HCT116 (cell line): ENCODE measurements around the gene SLC25A12. TPM values are rescaled to one million over a fixed set of nuclear protein-coding genes. Genes with fewer than 3 reads are reported as not detected.

ENCODE experiments used
- ATAC-seq: fragments of 200-7000 bp; cut with Tn5 transposase; 2 replicates; pipeline ENCODE4 v1.9.1; 2020; ENCODE audit warnings: mild to moderate bottlenecking, moderate library complexity
- BruUV-seq: library from RNA; stranded (reverse); fragments of 400-500 nt; replicated peaks from 2 replicates; lab custom pipeline; 2021; lab: Mats Ljungman, UMichigan
- CTCF ChIA-PET: fragments of 300-600 bp; sonication (Branson Sonifier 250); formaldehyde crosslinking; loops from one replicate; lab custom pipeline; 2021; ENCODE audit warnings: antibody characterized with exemption; lab: Charles Lee
- POLR2A ChIA-PET: fragments of 300-600, 350-600 bp; sonication (Branson Sonifier 250); formaldehyde crosslinking; loops from one replicate; lab custom pipeline; 2021; ENCODE audit warnings: antibody characterized with exemption; lab: Charles Lee
- RAD21 ChIA-PET, 2 experiments: fragments of 300-600 bp; sonication (Branson Sonifier 250); formaldehyde crosslinking; loops; one replicate each; lab custom pipeline; 2023; ENCODE audit warnings: low total read pairs in 2 of 2; ENCODE audit not compliant: uncharacterized antibody in 2 of 2, unreplicated experiment in 2 of 2, low non-redundant PET in 1 of 2; lab: Charles Lee
- DNase-seq: peaks from one replicate; pipeline ENCODE4 v3.0.0-alpha.2; 2010; ENCODE audit warnings: low read depth, low spot score
- H2AFZ ChIP-seq: fragments of 200-600 bp; shearing (Covaris generic), sonication (generic); 2 replicates; pipeline ENCODE4 v1.6.1; 2017; ENCODE audit warnings: low read depth, mixed run types, mixed read lengths, antibody characterized with exemption, low read length; ENCODE audit not compliant: poor library complexity, severe bottlenecking
- H3K27ac ChIP-seq: 2 replicates; pipeline ENCODE4 v1.5.1; 2012; ENCODE audit warnings: low read depth, low read length
- H3K27me3 ChIP-seq: fragments of 200-600 bp; sonication (generic); 2 replicates; pipeline ENCODE4 v1.6.1; 2016; ENCODE audit warnings: mixed run types, low read length, mixed read lengths; ENCODE audit not compliant: insufficient read depth
- H3K36me3 ChIP-seq, 2 experiments: fragments of 200-500 bp in 1 of 2; fragments of 200-600 bp in 1 of 2; sonication (Bioruptor generic) in 1 of 2; sonication (generic) in 1 of 2; 2 replicates each; pipeline versions ENCODE4 v1.5.1 to v1.6.1; 2014 to 2016; ENCODE audit warnings: low read length in 2 of 2, inconsistent platforms in 1 of 2, mixed read lengths in 1 of 2, mixed run types in 1 of 2; ENCODE audit not compliant: insufficient read depth in 2 of 2, control insufficient read depth in 1 of 2
- H3K4me1 ChIP-seq, 2 experiments: fragments of 200-600 bp in 1 of 2; sonication (generic) in 1 of 2; 2 replicates each; pipeline versions ENCODE4 v1.5.1 to v1.6.1; 2012 to 2017; ENCODE audit warnings: low read length in 2 of 2, inconsistent platforms in 1 of 2, mild to moderate bottlenecking in 1 of 2, mixed read lengths in 1 of 2, mixed run types in 1 of 2, moderate library complexity in 1 of 2; ENCODE audit not compliant: insufficient read depth in 2 of 2, control insufficient read depth in 1 of 2
- H3K4me2 ChIP-seq: fragments of 200-600 bp; sonication (generic); 2 replicates; pipeline ENCODE4 v1.6.1; 2017; ENCODE audit warnings: mixed run types, low read length, mixed read lengths
- H3K4me3 ChIP-seq, 2 experiments: fragments of 200-600 bp in 1 of 2; sonication (generic) in 1 of 2; replicated peaks in 1 of 2; 2 replicates each; pipeline ENCODE4 v1.5.1; 2011 to 2016; ENCODE audit warnings: low read length in 2 of 2, control low read depth in 1 of 2, low read depth in 1 of 2, mild to moderate bottlenecking in 1 of 2, mixed read lengths in 1 of 2, mixed run types in 1 of 2
- H3K79me2 ChIP-seq: fragments of 200-600 bp; sonication (generic); 2 replicates; pipeline ENCODE4 v1.6.1; 2017; ENCODE audit warnings: mild to moderate bottlenecking, mixed run types, low read length, moderate library complexity, mixed read lengths; ENCODE audit not compliant: insufficient read depth
- H3K9ac ChIP-seq: fragments of 200-600 bp; sonication (generic); 2 replicates; pipeline ENCODE4 v1.6.1; 2016; ENCODE audit warnings: low read length, mixed read lengths
- H3K9me2 ChIP-seq: fragments of 200-600 bp; sonication (generic), shearing (Covaris generic); 2 replicates; pipeline ENCODE4 v1.6.1; 2017; ENCODE audit warnings: mixed run types, mild to moderate bottlenecking, moderate library complexity; ENCODE audit not compliant: insufficient read depth
- H3K9me3 ChIP-seq, 2 experiments: fragments of 200-500 bp in 1 of 2; fragments of 200-600 bp in 1 of 2; sonication (Bioruptor generic) in 1 of 2; sonication (generic) in 1 of 2; 2 replicates each; pipeline ENCODE4 v1.6.1; 2014 to 2017; ENCODE audit warnings: low read length in 2 of 2, mixed read lengths in 2 of 2, inconsistent platforms in 1 of 2, low read depth in 1 of 2, mild to moderate bottlenecking in 1 of 2, mixed run types in 1 of 2, moderate library complexity in 1 of 2; ENCODE audit not compliant: control insufficient read depth in 1 of 2, insufficient read depth in 1 of 2
- H4K20me1 ChIP-seq: fragments of 200-600 bp; sonication (generic), shearing (Covaris generic); 2 replicates; pipeline ENCODE4 v1.6.1; 2017; ENCODE audit warnings: mixed run types, mild to moderate bottlenecking, moderate library complexity; ENCODE audit not compliant: insufficient read depth
- ATF3 ChIP-seq: IDR thresholded peaks from 2 replicates; pipeline ENCODE4 v1.6.1; 2012
- CBX3 ChIP-seq: IDR thresholded peaks from 2 replicates; pipeline ENCODE4 v1.6.1; 2012; ENCODE audit warnings: low read depth
- CEBPB ChIP-seq: IDR thresholded peaks from 2 replicates; pipeline ENCODE4 v1.6.1; 2012; ENCODE audit warnings: low read depth
- EGR1 ChIP-seq: IDR thresholded peaks from 2 replicates; pipeline ENCODE4 v1.6.1; 2012; ENCODE audit warnings: low read depth
- EZH2phosphoT487 ChIP-seq: fragments of 200-600 bp; IDR thresholded peaks from 2 replicates; pipeline ENCODE4 v1.6.1; 2018; ENCODE audit warnings: antibody characterized with exemption, borderline replicate concordance
- FOSL1 ChIP-seq: IDR thresholded peaks from 2 replicates; pipeline ENCODE4 v1.6.1; 2012; ENCODE audit warnings: low read depth
- POLR2AphosphoS5 ChIP-seq: IDR thresholded peaks from 2 replicates; pipeline ENCODE4 v1.6.1; 2011; ENCODE audit warnings: mild to moderate bottlenecking, low read depth, low read length, moderate library complexity
- TCF7L2 ChIP-seq: IDR thresholded peaks from 2 replicates; pipeline ENCODE4 v1.7.0; 2011; ENCODE audit warnings: borderline replicate concordance, inconsistent platforms; ENCODE audit not compliant: insufficient read depth, insufficient read length; ENCODE audit errors: extremely low read depth
- YY1 ChIP-seq: IDR thresholded peaks from 2 replicates; pipeline ENCODE4 v1.6.1; 2011; ENCODE audit warnings: low read length, low read depth, moderate library complexity, mild to moderate bottlenecking; ENCODE audit not compliant: insufficient replicate concordance; ENCODE audit errors: extremely low read depth
- ZFX ChIP-seq: fragments of 450-650 bp; IDR thresholded peaks from 2 replicates; pipeline ENCODE4 v1.6.1; 2017
- ZNF274 ChIP-seq: fragments of 200-500 bp; sonication (Bioruptor generic); IDR thresholded peaks from 2 replicates; pipeline ENCODE4 v1.6.1; 2014; ENCODE audit warnings: mild to moderate bottlenecking, low read depth, low read length, inconsistent platforms
- intact Hi-C: fragments of 100-400 bp; cut with micrococcal nuclease; formaldehyde crosslinking; loops from 2 replicates; pipeline ENCODE4 v1.10.0; 2022
- total RNA-seq: library from RNA; stranded (reverse); gene quantifications from one replicate; pipeline ENCODE4 v1.2.1, GENCODE V29; 2021; ENCODE audit not compliant: unreplicated experiment
- TF ChIP-seq, protein P1 (sequence below): IDR thresholded peaks from 2 replicates; pipeline ENCODE4 v1.6.1; 2012; ENCODE audit warnings: low read depth

The SLC25A12 gene
- total RNA-seq, 1 experiment from 2014 or later = 16.0 TPM

DNA sequence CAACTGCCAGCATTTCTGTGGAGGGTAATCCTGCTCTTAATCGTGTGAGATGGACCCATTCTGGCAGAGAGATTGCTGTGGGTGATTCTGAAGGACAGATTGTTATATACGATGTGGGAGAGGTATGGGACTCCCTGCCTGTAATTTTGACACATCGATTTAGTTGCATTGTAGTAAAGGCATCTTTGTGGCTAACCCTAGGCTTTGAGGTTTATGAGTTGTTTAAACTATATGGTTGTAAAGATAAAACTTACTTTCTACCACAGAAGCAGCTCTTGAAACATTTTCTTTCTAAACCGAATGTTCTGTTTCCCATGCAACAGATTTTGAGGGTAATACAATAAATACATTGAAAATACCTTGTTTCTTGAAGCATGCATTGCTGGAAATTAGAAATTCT is 148.2 kb downstream of the SLC25A12 start:
- BruUV-seq = no TSS peak

More for the DNA sequence above, 148.2 kb downstream of the SLC25A12 start:
- CTCF ChIA-PET = no interaction called here
- H3K36me3 ChIP-seq = peaks cover 0 to 23% of the 10 kb centered on the region in 2 experiments; a peak in 1 of 4 replicates
- intact Hi-C loops = no loop called here
- H3K9me2 ChIP-seq = no peaks in the 10 kb centered on the region
- H2AFZ ChIP-seq = no peak overlapping the region
- POLR2A ChIA-PET = no interaction called here
- no peak for ATAC-seq
- H4K20me1 ChIP-seq = no peaks in the 10 kb centered on the region
- TF ChIP-seq CEBPB (no peak), TCF7L2 (no peak), EZH2phosphoT487 (no peak), YY1 (no peak), CBX3 (no peak), EGR1 (no peak), FOSL1 (no peak), ZFX (no peak), POLR2AphosphoS5 (no peak), ZNF274 (no peak), ATF3 (no peak)
- TF ChIP-seq, protein P1, sequence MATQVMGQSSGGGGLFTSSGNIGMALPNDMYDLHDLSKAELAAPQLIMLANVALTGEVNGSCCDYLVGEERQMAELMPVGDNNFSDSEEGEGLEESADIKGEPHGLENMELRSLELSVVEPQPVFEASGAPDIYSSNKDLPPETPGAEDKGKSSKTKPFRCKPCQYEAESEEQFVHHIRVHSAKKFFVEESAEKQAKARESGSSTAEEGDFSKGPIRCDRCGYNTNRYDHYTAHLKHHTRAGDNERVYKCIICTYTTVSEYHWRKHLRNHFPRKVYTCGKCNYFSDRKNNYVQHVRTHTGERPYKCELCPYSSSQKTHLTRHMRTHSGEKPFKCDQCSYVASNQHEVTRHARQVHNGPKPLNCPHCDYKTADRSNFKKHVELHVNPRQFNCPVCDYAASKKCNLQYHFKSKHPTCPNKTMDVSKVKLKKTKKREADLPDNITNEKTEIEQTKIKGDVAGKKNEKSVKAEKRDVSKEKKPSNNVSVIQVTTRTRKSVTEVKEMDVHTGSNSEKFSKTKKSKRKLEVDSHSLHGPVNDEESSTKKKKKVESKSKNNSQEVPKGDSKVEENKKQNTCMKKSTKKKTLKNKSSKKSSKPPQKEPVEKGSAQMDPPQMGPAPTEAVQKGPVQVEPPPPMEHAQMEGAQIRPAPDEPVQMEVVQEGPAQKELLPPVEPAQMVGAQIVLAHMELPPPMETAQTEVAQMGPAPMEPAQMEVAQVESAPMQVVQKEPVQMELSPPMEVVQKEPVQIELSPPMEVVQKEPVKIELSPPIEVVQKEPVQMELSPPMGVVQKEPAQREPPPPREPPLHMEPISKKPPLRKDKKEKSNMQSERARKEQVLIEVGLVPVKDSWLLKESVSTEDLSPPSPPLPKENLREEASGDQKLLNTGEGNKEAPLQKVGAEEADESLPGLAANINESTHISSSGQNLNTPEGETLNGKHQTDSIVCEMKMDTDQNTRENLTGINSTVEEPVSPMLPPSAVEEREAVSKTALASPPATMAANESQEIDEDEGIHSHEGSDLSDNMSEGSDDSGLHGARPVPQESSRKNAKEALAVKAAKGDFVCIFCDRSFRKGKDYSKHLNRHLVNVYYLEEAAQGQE = no peak
- TF ChIP-seq, all 23 proteins: peak for 0
- Histone ChIP-seq H3K9ac (no peak overlapping the region), H3K27ac (no peak overlapping the region), H3K4me3 (no peak overlapping the region), H3K4me2 (no peak overlapping the region), H3K4me1 (no peaks in the 10 kb centered on the region), H3K27me3 (no peaks in the 10 kb centered on the region), H3K79me2 (no peaks in the 10 kb centered on the region), H3K9me3 (no peaks in the 10 kb centered on the region)
- DNase-seq = no peak
- RAD21 ChIA-PET = no interaction called here
